ENCODE measurements around the gene AGK.

DNA sequence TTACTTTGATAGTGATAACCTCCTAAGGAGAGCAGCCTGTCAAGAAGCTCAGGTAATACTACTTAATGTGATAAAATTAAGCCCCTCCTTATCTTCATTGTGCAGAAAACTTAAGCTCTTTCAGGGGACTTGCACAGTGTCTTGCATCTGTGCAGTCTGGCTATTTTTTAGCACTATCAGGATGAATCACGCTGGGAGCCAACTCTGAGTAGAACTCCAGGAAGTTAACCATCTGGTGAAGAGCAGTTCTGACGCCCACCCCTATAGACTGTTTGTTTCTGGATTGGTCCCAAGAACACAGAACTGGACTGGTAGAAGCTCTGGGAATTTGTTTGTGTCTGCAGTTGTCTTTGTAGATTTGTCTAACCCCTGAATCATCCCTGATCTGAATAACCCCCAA lies 41.9 kb downstream of the AGK start:
- TF ChIP-seq, protein P1, sequence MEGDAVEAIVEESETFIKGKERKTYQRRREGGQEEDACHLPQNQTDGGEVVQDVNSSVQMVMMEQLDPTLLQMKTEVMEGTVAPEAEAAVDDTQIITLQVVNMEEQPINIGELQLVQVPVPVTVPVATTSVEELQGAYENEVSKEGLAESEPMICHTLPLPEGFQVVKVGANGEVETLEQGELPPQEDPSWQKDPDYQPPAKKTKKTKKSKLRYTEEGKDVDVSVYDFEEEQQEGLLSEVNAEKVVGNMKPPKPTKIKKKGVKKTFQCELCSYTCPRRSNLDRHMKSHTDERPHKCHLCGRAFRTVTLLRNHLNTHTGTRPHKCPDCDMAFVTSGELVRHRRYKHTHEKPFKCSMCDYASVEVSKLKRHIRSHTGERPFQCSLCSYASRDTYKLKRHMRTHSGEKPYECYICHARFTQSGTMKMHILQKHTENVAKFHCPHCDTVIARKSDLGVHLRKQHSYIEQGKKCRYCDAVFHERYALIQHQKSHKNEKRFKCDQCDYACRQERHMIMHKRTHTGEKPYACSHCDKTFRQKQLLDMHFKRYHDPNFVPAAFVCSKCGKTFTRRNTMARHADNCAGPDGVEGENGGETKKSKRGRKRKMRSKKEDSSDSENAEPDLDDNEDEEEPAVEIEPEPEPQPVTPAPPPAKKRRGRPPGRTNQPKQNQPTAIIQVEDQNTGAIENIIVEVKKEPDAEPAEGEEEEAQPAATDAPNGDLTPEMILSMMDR (optimal IDR thresholded peaks at IDR 0.05 in 1 of 3, IDR thresholded peaks at IDR 0.05 in 1 of 3, conservative IDR thresholded peaks at IDR 0.05 in 1 of 3; ENCODE audit: extremely low read depth in 1 of 3, insufficient read depth in 2 of 3, low read length in 3 of 3) = no peak
- TF ChIP-seq EZH2 (IDR thresholded peaks at IDR 0.05; ENCODE audit: low read length) = no peak

Data from keratinocyte (primary cell).